HG03108 (cell line): Measurements from ENCODE around the gene PSMB7.

Experiments used
- ATAC-seq: cut with Tn5 transposase; IDR thresholded peaks from one replicate; pipeline ENCODE4 v1.9.1; 2021; ENCODE audit warnings: moderate library complexity; ENCODE audit not compliant: unreplicated experiment

PSMB7 gene

GRCh38 chr9:124384846-124385245 is 30.4 kb downstream of the PSMB7 start:
- no peak for ATAC-seq

DNA sequence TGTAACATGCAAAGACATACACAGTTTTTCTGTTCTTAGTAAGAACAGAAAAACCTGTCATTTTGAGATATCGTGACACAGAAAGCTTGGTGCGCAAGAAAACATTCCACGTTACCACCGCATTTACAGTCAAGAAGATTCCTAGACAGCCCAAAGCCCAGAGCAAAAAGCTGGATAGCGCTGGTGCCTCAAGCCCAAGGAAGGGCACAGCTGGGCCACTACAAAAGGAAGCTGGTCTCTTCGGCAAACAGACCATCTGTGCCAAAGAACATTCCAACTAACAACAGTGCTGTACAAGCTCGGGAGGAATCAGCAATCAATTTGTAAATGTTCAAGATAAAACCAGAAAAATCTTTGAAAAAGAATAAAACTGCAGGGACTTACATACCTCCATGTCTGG is 31.0 kb downstream of the PSMB7 start:
- ATAC-seq = no peak

DNA sequence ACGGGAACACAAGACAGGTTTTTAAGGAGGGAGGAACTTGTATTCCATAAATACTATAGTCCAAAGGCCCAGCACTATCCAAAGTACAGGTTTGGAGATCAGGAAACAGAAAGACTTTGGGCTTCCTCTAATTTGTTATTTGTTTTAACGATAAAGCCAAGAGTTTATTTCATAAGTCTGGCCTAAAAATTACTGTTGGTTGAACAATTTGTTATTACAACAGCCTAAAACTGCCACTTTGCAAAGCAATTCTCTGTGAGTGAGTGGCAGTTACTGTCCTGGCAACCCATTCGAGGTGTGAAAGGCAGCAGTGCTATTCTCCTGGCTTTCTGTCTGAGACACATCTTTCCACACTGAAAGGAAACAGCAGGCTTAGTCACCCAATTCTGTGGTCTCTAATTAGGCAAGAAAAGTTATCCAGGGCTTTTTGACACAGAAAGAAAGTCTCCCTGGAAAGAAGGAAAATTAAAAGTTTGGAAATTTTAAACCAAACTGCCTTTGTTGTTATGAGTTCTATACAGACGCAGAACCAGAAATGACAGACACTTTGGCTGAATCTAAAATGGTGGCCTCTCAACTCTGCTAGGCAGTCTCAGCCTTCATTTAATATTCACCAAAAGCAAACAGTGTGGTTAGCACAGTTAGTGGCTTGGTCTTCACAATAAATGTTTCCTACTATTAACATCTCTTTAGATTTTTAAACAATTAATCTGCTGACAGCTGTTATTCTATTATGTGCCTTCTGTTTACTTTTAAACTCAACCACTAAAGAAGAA is 33.9 kb downstream of the PSMB7 start:
- ATAC-seq = no peak

GRCh38 chr9:124377551-124378406 is 37.5 kb downstream of the PSMB7 start:
- ATAC-seq = no peak

DNA sequence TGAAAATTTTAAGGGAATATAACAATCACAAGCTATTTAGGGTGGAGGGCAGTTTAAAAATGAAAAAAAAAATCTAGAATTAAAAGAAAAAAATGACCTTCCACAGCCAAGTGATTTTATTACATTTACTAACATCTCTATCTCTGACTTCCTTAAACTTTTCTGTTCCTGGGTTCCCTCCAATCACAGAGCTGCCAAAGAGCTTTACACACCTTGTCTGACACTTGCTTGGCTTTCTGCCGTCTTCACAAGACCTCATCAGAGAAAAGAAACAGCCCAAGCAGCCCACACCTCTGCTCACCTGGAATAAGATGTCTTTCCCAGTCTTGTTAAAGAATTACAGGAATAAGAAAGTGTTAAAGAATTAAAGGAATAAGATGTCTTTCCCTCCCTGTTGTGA is 38.9 kb downstream of the PSMB7 start:
- no peak for ATAC-seq

DNA sequence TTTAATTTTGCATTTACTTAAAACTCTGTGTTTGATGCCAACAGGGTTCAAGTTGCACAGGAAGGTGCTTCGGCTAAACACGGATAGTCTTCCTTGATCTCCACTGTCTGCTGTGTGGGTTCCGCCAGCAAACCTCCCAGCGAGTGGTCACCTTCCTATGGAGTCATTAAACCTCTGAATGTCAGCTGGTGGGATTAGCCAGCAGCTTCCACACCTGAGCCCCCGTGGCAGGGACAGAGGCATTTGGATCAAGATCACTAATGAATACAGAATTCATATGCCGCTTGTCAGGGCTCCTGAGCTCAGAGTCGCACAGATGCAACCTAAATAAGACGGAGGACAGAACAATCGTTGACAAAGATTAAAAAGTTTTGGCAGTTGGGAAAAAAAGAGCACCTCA is 39.5 kb downstream of the PSMB7 start:
- ATAC-seq = no peak

GRCh38 chr9:124373851-124374250 is 41.4 kb downstream of the PSMB7 start:
- no peak for ATAC-seq

- no peak for ATAC-seq
Measured at GRCh38 chr9:124373386-124373785, 41.9 kb downstream of the PSMB7 start.

DNA sequence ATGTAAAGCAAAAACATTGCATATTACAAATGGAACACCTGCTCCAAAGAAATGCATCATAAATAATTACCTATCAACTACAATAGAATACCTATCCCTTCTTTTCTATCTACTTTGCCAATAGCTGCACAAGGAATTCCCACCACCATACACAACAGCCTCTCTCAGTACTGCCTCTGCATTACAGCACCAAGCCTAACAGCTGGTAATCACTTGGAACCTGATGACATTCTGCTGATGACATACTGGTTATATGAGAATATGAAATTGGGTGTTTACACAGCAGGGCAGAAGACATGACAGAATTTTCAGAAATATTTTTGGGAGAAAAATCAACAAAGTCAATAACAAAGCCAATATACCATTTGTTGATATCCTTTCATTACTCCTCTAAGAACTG is 43.2 kb downstream of the PSMB7 start:
- ATAC-seq = no peak

GRCh38 chr9:124370896-124371582 is 44.2 kb downstream of the PSMB7 start:
- no peak for ATAC-seq

- ATAC-seq = no peak
Measured at GRCh38 chr9:124369231-124369797, 45.9 kb downstream of the PSMB7 start.

- ATAC-seq = no peak
Measured at GRCh38 chr9:124368692-124369091, 46.5 kb downstream of the PSMB7 start.

DNA sequence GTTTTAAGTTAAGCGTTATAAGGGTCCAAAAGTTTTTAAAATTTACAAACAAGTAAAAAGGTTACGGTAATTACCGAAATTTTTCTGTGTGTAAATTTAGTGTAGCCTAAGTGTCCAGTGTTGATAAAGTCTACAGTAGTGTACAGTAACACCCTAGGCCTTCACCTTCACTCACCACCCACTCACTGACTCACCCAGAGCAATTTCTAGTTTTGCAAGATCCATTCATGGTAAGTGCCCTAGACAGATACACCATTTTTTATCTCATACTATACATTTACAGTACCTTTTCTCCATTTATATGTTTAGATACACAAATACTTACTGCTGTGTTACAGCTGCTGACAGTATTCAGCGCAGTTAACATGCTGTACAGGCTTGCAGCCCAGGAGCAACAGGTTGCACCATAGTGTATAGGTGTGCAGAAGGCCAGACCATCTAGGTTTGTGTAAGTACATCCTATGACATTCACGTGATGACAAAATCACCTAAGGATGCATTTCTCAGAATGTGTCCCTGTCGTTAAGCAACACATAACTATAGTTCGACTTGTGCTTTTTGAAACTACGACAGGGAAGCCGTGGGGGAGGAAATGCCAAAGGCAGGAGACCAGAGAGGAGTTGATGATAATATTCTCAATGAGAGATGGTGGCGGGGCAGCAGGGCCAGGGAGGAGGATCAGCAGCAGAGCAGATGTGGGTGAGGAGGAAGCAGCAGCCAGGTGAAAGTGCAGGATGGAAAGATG is 48.6 kb downstream of the PSMB7 start:
- no peak for ATAC-seq

GRCh38 chr9:124365036-124365435 is 50.2 kb downstream of the PSMB7 start:
- ATAC-seq = no peak

GRCh38 chr9:124364141-124364540 is 51.1 kb downstream of the PSMB7 start:
- no peak for ATAC-seq

- ATAC-seq = no peak
Measured at GRCh38 chr9:124363326-124364096, 51.7 kb downstream of the PSMB7 start.

DNA sequence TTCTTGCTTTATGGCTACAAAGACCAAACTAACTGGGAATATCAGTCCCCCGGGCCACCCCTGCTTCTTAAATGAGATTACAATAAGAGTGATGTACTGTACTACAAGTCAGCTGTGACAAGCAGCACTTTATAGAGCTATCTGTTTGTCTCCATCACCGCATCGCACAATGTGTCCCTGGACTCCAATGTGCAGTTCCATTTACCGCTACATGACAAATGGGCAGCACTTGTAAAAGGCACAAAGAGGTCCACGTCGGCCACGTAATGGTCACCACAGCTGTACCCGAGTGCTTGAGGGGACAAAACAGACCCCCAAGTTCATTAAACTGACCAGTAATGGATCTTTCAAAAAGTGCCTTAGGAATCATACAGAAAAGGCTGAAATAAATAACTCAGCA is 54.1 kb downstream of the PSMB7 start:
- no peak for ATAC-seq

DNA sequence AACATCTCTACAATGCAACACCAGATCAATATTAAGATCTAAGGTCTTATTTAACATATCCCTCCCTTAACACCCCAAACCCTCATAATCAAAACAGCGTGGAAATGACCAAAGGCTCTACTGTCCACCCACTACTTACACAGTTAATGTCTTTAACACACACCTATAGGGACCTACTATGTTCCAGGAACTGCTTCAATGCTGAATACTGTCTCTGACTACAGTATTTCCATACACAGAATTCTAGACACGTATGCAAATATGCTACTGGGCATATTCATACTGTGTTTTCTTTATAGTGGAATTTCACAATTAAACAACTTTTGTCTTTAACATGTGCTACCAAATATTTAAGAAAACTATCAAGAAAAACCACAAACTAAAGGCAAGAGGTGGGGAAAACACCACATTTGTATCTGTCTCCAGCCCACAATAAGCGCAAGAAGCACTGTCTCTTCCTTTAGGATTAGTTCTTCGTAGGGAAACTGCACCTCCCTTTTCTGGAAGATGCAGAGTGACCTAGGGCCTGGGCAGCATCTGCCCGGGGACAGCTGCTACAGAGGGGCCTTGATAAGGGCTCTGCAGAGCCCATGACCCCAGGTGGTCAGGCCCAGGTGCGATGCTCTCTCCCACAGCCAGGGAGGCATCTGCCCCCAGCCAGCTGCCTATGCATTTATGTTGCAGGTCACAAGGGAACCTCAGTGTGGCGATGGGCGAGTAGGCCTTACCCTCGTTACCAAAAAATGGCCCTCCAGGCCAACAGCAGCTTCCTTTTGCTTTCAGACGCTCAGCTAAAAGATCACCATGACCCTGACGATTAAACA is 55.2 kb downstream of the PSMB7 start:
- no peak for ATAC-seq

DNA sequence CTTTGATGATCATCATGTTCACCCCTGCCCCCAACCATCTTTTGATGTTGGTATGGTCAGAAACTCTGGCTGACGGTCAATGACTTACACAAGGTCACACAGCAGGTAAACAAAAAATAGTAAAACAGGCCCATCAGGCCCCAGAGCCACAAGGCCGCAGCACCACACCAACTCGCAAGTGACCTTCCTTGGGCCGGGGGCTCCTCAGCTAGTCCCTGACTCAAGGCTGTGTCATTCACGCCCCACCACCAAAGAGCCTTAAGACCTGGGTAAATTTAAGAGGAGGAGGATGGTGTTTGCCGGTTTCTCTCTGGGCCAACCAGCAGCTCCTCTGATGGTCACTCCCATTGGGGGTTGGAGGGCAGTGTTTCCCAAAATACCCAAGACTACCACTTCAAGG is 55.8 kb downstream of the PSMB7 start:
- no peak for ATAC-seq
